HEK293T (cell line): Measurements from ENCODE around the gene CEP43.

Experiments
- CTCF ChIA-PET: fragments of 350-600 bp; formaldehyde crosslinking; extraction: SDS; loops from one replicate; lab custom pipeline; 2021; ENCODE audit warnings: antibody characterized with exemption, inconsistent platforms; lab: Yijun Ruan, JAX
- POLR2A ChIA-PET: fragments of 350-600 bp; formaldehyde crosslinking; extraction: SDS; loops from one replicate; lab custom pipeline; 2020; ENCODE audit warnings: antibody characterized with exemption, inconsistent platforms; lab: Yijun Ruan, JAX
- DNase-seq: peaks from one replicate; pipeline ENCODE4 v3.0.0; 2012; ENCODE audit warnings: mixed read lengths; ENCODE audit errors: extremely low spot score
- ARNT ChIP-seq: fragments of 450-650 bp; IDR thresholded peaks from 2 replicates; pipeline ENCODE4 v1.6.1; 2017; ENCODE audit warnings: mild to moderate bottlenecking
- BHLHE40 ChIP-seq: fragments of 450-650 bp; IDR thresholded peaks from 2 replicates; pipeline ENCODE4 v1.6.1; 2016; ENCODE audit warnings: mild to moderate bottlenecking, moderate library complexity, borderline replicate concordance
- CTBP1 ChIP-seq: fragments of 450-650 bp; IDR thresholded peaks from 2 replicates; pipeline ENCODE4 v1.6.1; 2016; ENCODE audit warnings: borderline replicate concordance
- ELF4 ChIP-seq: fragments of 450-650 bp; IDR thresholded peaks from 2 replicates; pipeline ENCODE4 v1.6.1; 2017; ENCODE audit warnings: antibody characterized with exemption
- FOXA1 ChIP-seq: fragments of 450-650 bp; IDR thresholded peaks from 2 replicates; pipeline ENCODE4 v1.6.1; 2016; ENCODE audit warnings: mild to moderate bottlenecking
- FOXK2 ChIP-seq: fragments of 450-650 bp; IDR thresholded peaks from 2 replicates; pipeline ENCODE4 v1.6.1; 2016; ENCODE audit warnings: mild to moderate bottlenecking
- FOXM1 ChIP-seq: fragments of 450-650 bp; IDR thresholded peaks from 2 replicates; pipeline ENCODE4 v1.6.1; 2017; ENCODE audit warnings: mild to moderate bottlenecking, borderline replicate concordance
- HDGF ChIP-seq: fragments of 450-650 bp; IDR thresholded peaks from 2 replicates; pipeline ENCODE4 v1.6.1; 2017; ENCODE audit warnings: antibody characterized with exemption, borderline replicate concordance
- L3MBTL2 ChIP-seq: fragments of 450-650 bp; conservative IDR thresholded peaks from 2 replicates; pipeline ENCODE4 v1.6.1; 2016; ENCODE audit warnings: mild to moderate bottlenecking
- LEF1 ChIP-seq: fragments of 450-650 bp; IDR thresholded peaks from 2 replicates; pipeline ENCODE4 v1.6.1; 2017; ENCODE audit warnings: mild to moderate bottlenecking, borderline replicate concordance
- NFRKB ChIP-seq: fragments of 450-650 bp; IDR thresholded peaks from 2 replicates; pipeline ENCODE4 v1.6.1; 2016; ENCODE audit warnings: mild to moderate bottlenecking, moderate library complexity
- PKNOX1 ChIP-seq: fragments of 450-650 bp; IDR thresholded peaks from 2 replicates; pipeline ENCODE4 v1.6.1; 2016
- SP1 ChIP-seq: fragments of 450-650 bp; IDR thresholded peaks from 2 replicates; pipeline ENCODE4 v1.6.1; 2017
- SUZ12 ChIP-seq: fragments of 450-650 bp; IDR thresholded peaks from 2 replicates; pipeline ENCODE4 v1.6.1; 2016; ENCODE audit warnings: mild to moderate bottlenecking
- TARDBP ChIP-seq: fragments of 450-650 bp; IDR thresholded peaks from 2 replicates; pipeline ENCODE4 v1.6.1; 2016
- ZNF384 ChIP-seq: fragments of 450-650 bp; IDR thresholded peaks from 2 replicates; pipeline ENCODE4 v1.6.1; 2016

The CEP43 gene

GRCh38 chr6:166959911-166960608, 39.1 kb upstream of the CEP43 start:
- POLR2A ChIA-PET = no interaction called here

GRCh38 chr6:166960609-166960978, 38.6 kb upstream of the CEP43 start:
- POLR2A ChIA-PET = no interaction called here
- TF ChIP-seq FOXK2 (no peak), FOXA1 (no peak), CTBP1 (no peak), BHLHE40 (no peak), TARDBP (no peak), LEF1 (no peak), ELF4 (no peak), SUZ12 (no peak), HDGF (no peak)
- no peak for DNase-seq
- CTCF ChIA-PET = interaction anchor here (1.0 kb wide), 1 partner anchor 9 kb away, joined by 5 read pairs; no protein-coding TSS in a partner anchor

More at GRCh38 chr6:166959911-166960608, 39.1 kb upstream of the CEP43 start:
- CTCF ChIA-PET = interaction anchor here (1.0 kb wide), 1 partner anchor 9 kb away, joined by 5 read pairs; no protein-coding TSS in a partner anchor
- DNase-seq = no peak
- TF ChIP-seq HDGF (no peak), ZNF384 (no peak), CTBP1 (no peak), SUZ12 (no peak), NFRKB (no peak), FOXM1 (no peak), ELF4 (no peak), TARDBP (no peak), LEF1 (no peak), ARNT (no peak), SP1 (no peak), PKNOX1 (no peak), BHLHE40 (no peak), FOXA1 (no peak), FOXK2 (no peak)

- ChIA-PET POLR2A (no interaction called here), CTCF (no interaction called here)
- no peak for DNase-seq
- peak; percentile 48 for TF ChIP-seq L3MBTL2
- no peak for TF ChIP-seq FOXA1
Measured at GRCh38 chr6:166966268-166966667, 32.9 kb upstream of the CEP43 start.

- DNase-seq = no peak
- CTCF ChIA-PET = no interaction called here
- POLR2A ChIA-PET = no interaction called here
Measured at GRCh38 chr6:166969390-166970002, 29.7 kb upstream of the CEP43 start.

GRCh38 chr6:166970091-166970490, 29.1 kb upstream of the CEP43 start:
- ChIA-PET CTCF (interaction anchor here (0.9 kb wide), 1 partner anchor 20 kb away, joined by 3 read pairs; no protein-coding TSS in a partner anchor), POLR2A (no interaction called here)
- TF ChIP-seq ELF4 (no peak), ZNF384 (no peak), LEF1 (no peak), FOXK2 (no peak), FOXM1 (no peak), SP1 (no peak), NFRKB (no peak)
- DNase-seq = no peak

More at GRCh38 chr6:166969390-166970002, 29.7 kb upstream of the CEP43 start:
- no peak for TF ChIP-seq ARNT
- TF ChIP-seq L3MBTL2 = 0 out of 2 replicates have a peak, but pooled peaks have one; percentile 16
- no peak for TF ChIP-seq SP1
- TF ChIP-seq ZNF384 = no peak

- ChIA-PET CTCF (interaction anchor here (0.9 kb wide), 1 partner anchor 19 kb away, joined by 3 read pairs; no protein-coding TSS in a partner anchor), POLR2A (no interaction called here)
- DNase-seq = no peak
- TF ChIP-seq HDGF (no peak), ARNT (no peak), NFRKB (no peak), TARDBP (no peak), SUZ12 (no peak), FOXM1 (no peak), FOXK2 (no peak), CTBP1 (no peak), ZNF384 (no peak), SP1 (no peak), FOXA1 (no peak), PKNOX1 (no peak), BHLHE40 (no peak), LEF1 (no peak), L3MBTL2 (no peak), ELF4 (no peak)
Measured at GRCh38 chr6:166970776-166971175, 28.4 kb upstream of the CEP43 start.

- CTCF ChIA-PET = interaction anchor here (0.9 kb wide), 1 partner anchor 658 kb away, joined by 3 read pairs; no protein-coding TSS in a partner anchor
- no peak for DNase-seq
- POLR2A ChIA-PET = no interaction called here
- TF ChIP-seq CTBP1 (no peak), SUZ12 (no peak), LEF1 (no peak), TARDBP (no peak)
Measured at GRCh38 chr6:166971271-166971670, 27.9 kb upstream of the CEP43 start.
